Uterus (tissue), 4 donors: Measurements from ENCODE around the gene RBFOX1. TPM values are rescaled to one million over a fixed set of nuclear protein-coding genes. Genes with fewer than 3 reads are reported as not detected.

Experiments used
- DNase-seq, 2 donors: peaks; one replicate each; pipeline ENCODE4 v3.0.0-alpha.2; 2019 to 2020
- H3K27ac ChIP-seq, 2 donors: fragments of 200-600 bp; sonication (generic); 1 replicate in 1 of 2; 2 replicates in 1 of 2; pipeline ENCODE4 v1.5.1; 2016 to 2018
- H3K27me3 ChIP-seq, 2 donors: fragments of 200-600 bp; sonication (generic); one replicate each; pipeline ENCODE4 v1.5.1; 2018 to 2019; ENCODE audit warnings: control low read depth in 1 of 2
- H3K36me3 ChIP-seq, 2 donors: fragments of 200-600 bp; sonication (generic); one replicate each; pipeline ENCODE4 v1.5.1; 2019; ENCODE audit warnings: control low read depth in 1 of 2
- H3K4me1 ChIP-seq, 2 donors: fragments of 200-600 bp; sonication (generic); one replicate each; pipeline ENCODE4 v1.5.1; 2018 to 2019; ENCODE audit warnings: control low read depth in 1 of 2
- H3K4me3 ChIP-seq, 2 donors: fragments of 200-600 bp; sonication (generic); 1 replicate in 1 of 2; 2 replicates in 1 of 2; pipeline ENCODE4 v1.5.1; 2018 to 2019; ENCODE audit warnings: mild to moderate bottlenecking in 1 of 2
- H3K9me3 ChIP-seq, 2 donors: fragments of 200-600 bp; sonication (generic); one replicate each; pipeline ENCODE4 v1.5.1; 2019; ENCODE audit warnings: control low read depth in 1 of 2
- POLR2A ChIP-seq, 2 donors: fragments of 450-650 bp; IDR thresholded peaks; one replicate each; pipeline ENCODE4 v1.6.1; 2016; ENCODE audit warnings: antibody characterized with exemption in 2 of 2, mild to moderate bottlenecking in 1 of 2, moderate library complexity in 1 of 2
- intact Hi-C: fragments of 100-400 bp; cut with DNase I; formaldehyde crosslinking; loops from one replicate; pipeline ENCODE4 v1.15.1; 2023; ENCODE audit warnings: low total_unique reads
- small RNA-seq: library from RNA; depleted of rRNA; stranded (forward); fragments of <200 nt; gene quantifications from one replicate; pipeline ENCODE3, GENCODE V24; 2016
- total RNA-seq, 4 donors: library from RNA; depleted of rRNA in 3 of 4; stranded (reverse); fragments of >200 nt in 3 of 4; gene quantifications; one replicate each; pipeline versions ENCODE4 v1.1.0 to v1.2.4, GENCODE V29; 2014 to 2023
- TF ChIP-seq, protein P1 (sequence below), 4 experiments: fragments of 200-600 bp in 2 of 4; fragments of 450-650 bp in 2 of 4; sonication (generic) in 2 of 4; IDR thresholded peaks; one replicate each; pipeline ENCODE4 v1.5.1; 2016 to 2019; ENCODE audit warnings: antibody characterized with exemption in 4 of 4, mild to moderate bottlenecking in 2 of 4, moderate library complexity in 1 of 4
- donor health status: DM: yes; HTN: yes; CAD: no.

RBFOX1 gene
- total RNA-seq, 4 donors from 2014 or later, result 0.55 TPM; not detected in 3

DNA sequence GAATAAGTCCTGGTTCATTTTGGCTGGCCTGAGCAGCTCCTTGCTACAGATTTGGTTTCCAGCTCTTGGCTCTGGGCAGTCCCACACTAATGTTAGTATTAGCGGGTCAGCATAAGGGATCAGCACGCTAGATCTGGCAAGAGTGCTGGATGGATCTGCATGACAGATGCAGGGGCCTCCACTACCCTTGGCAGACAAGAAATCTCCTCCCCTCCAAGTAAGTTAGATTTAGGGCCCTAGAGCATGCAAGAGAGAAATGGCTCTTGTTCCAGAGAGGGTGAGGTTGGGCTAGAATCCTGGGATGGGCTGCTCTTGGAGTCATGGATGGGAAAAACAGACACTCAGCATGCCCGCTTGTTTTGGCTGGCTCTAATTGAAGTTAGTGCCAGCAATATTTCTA lies 414.3 kb downstream of the RBFOX1 start:
- no peak for DNase-seq
- Histone ChIP-seq H3K27ac (no peak overlapping the region), H3K36me3 (no peaks in the 10 kb centered on the region), H3K9me3 (no peaks in the 10 kb centered on the region), H3K4me1 (no peaks in the 10 kb centered on the region), H3K27me3 (no peaks in the 10 kb centered on the region), H3K4me3 (no peak overlapping the region)
- TF ChIP-seq, protein P1, sequence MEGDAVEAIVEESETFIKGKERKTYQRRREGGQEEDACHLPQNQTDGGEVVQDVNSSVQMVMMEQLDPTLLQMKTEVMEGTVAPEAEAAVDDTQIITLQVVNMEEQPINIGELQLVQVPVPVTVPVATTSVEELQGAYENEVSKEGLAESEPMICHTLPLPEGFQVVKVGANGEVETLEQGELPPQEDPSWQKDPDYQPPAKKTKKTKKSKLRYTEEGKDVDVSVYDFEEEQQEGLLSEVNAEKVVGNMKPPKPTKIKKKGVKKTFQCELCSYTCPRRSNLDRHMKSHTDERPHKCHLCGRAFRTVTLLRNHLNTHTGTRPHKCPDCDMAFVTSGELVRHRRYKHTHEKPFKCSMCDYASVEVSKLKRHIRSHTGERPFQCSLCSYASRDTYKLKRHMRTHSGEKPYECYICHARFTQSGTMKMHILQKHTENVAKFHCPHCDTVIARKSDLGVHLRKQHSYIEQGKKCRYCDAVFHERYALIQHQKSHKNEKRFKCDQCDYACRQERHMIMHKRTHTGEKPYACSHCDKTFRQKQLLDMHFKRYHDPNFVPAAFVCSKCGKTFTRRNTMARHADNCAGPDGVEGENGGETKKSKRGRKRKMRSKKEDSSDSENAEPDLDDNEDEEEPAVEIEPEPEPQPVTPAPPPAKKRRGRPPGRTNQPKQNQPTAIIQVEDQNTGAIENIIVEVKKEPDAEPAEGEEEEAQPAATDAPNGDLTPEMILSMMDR (IDR thresholded peaks at IDR 0.05), result no peak
- no peak for TF ChIP-seq POLR2A (IDR thresholded peaks at IDR 0.05)
- intact Hi-C loops, result no loop called here

GRCh38 chr16:7748522-7748921 lies 415.9 kb downstream of the RBFOX1 start:
- Histone ChIP-seq H3K36me3 (no peaks in the 10 kb centered on the region), H3K9me3 (no peaks in the 10 kb centered on the region), H3K27me3 (no peaks in the 10 kb centered on the region), H3K4me3 (no peak overlapping the region), H3K27ac (no peak overlapping the region), H3K4me1 (no peaks in the 10 kb centered on the region)
- DNase-seq, result no peak
- intact Hi-C loops, result no loop called here
- TF ChIP-seq POLR2A (IDR thresholded peaks at IDR 0.05), result no peak
- TF ChIP-seq, protein P1 (IDR thresholded peaks at IDR 0.05), result no peak

- TF ChIP-seq, protein P1 (IDR thresholded peaks at IDR 0.05), result no peak
- TF ChIP-seq POLR2A (IDR thresholded peaks at IDR 0.05), result no peak
- no peaks in the 10 kb centered on the region for H3K36me3 ChIP-seq
- H3K4me3 ChIP-seq, result no peak overlapping the region
- H3K27ac ChIP-seq, result no peak overlapping the region
- H3K27me3 ChIP-seq, result no peaks in the 10 kb centered on the region
- no peak for DNase-seq
- intact Hi-C loops, result no loop called here
- H3K9me3 ChIP-seq, result no peaks in the 10 kb centered on the region
- no peaks in the 10 kb centered on the region for H3K4me1 ChIP-seq
Observed at GRCh38 chr16:7755347-7755882, 422.8 kb downstream of the RBFOX1 start.

Small RNA genes lying within 50 kb of the gene (small RNA-seq; reads per million reads assigned to genes)
- gene RF00537 (not detected), gene RF00561 (not detected)
